Omental fat pad (tissue), 4 donors: ENCODE measurements around the gene TM4SF1. TPM values are rescaled to one million over a fixed set of nuclear protein-coding genes. Genes with fewer than 3 reads are reported as not detected.

Source experiments
- ATAC-seq: fragments of 150-250 bp; one replicate; pipeline ENCODE4 v1.9.1; 2016; ENCODE audit warnings: mild to moderate bottlenecking, moderate library complexity; ENCODE audit not compliant: low FRiP score
- DNase-seq: peaks from one replicate; pipeline ENCODE4 v3.0.0-alpha.2; 2019; ENCODE audit warnings: low spot score
- CTCF ChIP-seq, 3 donors: fragments of 450-650 bp; IDR thresholded peaks; one replicate each; pipeline ENCODE4 v1.5.1; 2016 to 2017; ENCODE audit warnings: antibody characterized with exemption in 3 of 3, mild to moderate bottlenecking in 3 of 3, moderate library complexity in 2 of 3
- total RNA-seq, 4 donors: library from RNA; depleted of rRNA; stranded (reverse); fragments of >200 nt; gene quantifications; one replicate each; pipeline ENCODE4 v1.1.0, GENCODE V29; 2016

Gene TM4SF1
- total RNA-seq, 4 donors from 2014 or later: 273 to 1,679 (median 590) TPM

- DNase-seq (no peak), ATAC-seq (no peak)
- TF ChIP-seq CTCF (IDR thresholded peaks at IDR 0.05): no peak
Observed at GRCh38 chr3:149403443-149403842, 26.0 kb upstream of the TM4SF1 start.

GRCh38 chr3:149402481-149402880 lies 25.0 kb upstream of the TM4SF1 start:
- ATAC-seq: no peak
- DNase-seq: no peak
- TF ChIP-seq CTCF (IDR thresholded peaks at IDR 0.05): no peak

GRCh38 chr3:149401926-149402310 lies 24.5 kb upstream of the TM4SF1 start:
- ATAC-seq: no peak
- TF ChIP-seq CTCF (IDR thresholded peaks at IDR 0.05): no peak
- no peak for DNase-seq

- no peak for TF ChIP-seq CTCF (IDR thresholded peaks at IDR 0.05)
- DNase-seq (no peak), ATAC-seq (peak; percentile 41)
Observed at GRCh38 chr3:149401212-149401925, 23.9 kb upstream of the TM4SF1 start.

- no peak for DNase-seq
- TF ChIP-seq CTCF (IDR thresholded peaks at IDR 0.05): no peak
- no peak for ATAC-seq
Observed at GRCh38 chr3:149400645-149401044, 23.2 kb upstream of the TM4SF1 start.

- ATAC-seq (no peak), DNase-seq (no peak)
- no peak for TF ChIP-seq CTCF (IDR thresholded peaks at IDR 0.05)
Observed at GRCh38 chr3:149398296-149398695, 20.8 kb upstream of the TM4SF1 start.

GRCh38 chr3:149397528-149397927 lies 20.1 kb upstream of the TM4SF1 start:
- no peak for TF ChIP-seq CTCF (IDR thresholded peaks at IDR 0.05)

More at GRCh38 chr3:149397528-149397927, 20.1 kb upstream of the TM4SF1 start:
- ATAC-seq (no peak), DNase-seq (no peak)
